GM19324 (cell line): ENCODE results near the gene EFTUD2.

Experiments
- ATAC-seq: cut with Tn5 transposase; IDR thresholded peaks from one replicate; pipeline ENCODE4 v1.9.1; 2021; ENCODE audit warnings: mild to moderate bottlenecking, moderate library complexity; ENCODE audit not compliant: unreplicated experiment, low FRiP score

Gene EFTUD2

GRCh38 chr17:44894642-44895041 is 4.6 kb downstream of the EFTUD2 start:
- ATAC-seq = no peak

DNA sequence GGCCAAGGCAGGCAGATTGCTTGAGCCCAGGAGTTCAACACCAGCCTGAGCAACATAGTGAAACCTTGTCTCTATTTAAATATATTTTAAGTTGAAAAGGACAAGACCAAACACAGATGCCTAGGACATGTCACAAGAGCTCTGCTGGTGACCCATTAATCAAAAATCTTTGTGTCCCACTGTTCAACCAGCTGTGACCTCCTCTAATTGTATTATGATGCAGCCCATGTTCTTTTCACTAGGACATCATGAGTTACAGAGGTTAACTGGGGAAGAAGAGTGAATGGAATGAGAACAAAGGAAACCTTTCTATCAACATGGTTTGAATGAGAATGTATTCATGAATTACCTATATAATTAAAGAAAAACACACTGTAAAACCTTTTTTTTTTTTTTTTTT is 7.0 kb downstream of the EFTUD2 start:
- no peak for ATAC-seq

DNA sequence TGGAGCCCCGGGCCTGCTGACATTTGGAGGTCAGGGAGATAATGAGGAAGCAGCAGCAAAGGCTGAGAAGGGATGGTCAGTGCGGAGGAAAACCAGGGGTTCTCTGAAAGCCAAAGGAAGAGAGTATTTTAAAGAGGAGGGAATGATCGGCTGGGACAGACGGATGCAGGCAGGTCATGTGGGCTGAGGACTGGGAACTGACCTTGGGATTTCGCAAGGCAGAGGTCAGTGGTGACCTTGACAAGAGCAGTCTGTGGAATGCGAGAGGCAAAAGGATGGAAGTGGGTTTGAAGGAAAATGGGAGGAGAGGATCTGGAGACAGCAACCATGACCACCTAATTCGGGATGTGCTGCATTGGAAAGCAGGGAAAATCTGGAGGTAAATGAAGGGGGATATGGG is 10.2 kb downstream of the EFTUD2 start:
- ATAC-seq = no peak

GRCh38 chr17:44887971-44888954 is 11.0 kb downstream of the EFTUD2 start:
- no peak for ATAC-seq

DNA sequence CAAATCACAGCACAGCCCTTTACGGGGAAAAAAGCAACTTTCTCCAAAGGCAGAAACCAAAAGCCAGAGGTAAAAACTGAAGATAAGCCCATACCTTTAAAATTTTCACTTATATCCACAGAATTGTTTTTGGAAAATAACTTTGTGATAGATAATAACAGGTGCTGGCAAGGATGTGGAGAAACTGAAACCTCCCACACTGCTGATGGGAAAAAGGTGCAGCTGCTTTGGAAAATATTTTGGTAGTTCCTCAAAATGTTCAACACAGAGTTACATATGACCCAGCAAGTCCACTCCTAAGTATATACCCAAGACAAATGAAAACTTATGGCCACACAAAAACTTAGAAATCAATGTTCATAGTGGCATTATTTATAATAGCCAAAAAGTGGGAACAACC is 12.2 kb downstream of the EFTUD2 start:
- no peak for ATAC-seq

GRCh38 chr17:44884941-44885340 is 14.3 kb downstream of the EFTUD2 start:
- no peak for ATAC-seq

DNA sequence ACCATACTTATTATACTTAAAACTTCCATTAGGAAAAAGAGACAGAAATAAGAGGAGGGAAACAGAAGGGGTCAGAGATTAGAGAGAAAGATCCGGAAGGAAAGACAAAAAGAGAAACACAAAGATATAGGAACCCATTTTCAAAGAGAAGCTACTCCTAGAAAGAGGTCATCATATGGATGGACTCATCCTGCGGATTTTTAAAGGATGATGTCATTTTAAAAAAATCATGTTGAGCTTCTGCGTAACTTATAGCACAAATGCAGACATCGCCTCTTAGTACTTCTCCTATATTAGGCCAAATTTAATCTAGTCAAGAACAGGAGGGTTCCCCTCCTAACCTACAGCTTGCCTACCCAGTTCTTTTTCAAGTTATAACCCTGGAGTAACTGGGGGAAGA is 18.1 kb downstream of the EFTUD2 start:
- no peak for ATAC-seq

DNA sequence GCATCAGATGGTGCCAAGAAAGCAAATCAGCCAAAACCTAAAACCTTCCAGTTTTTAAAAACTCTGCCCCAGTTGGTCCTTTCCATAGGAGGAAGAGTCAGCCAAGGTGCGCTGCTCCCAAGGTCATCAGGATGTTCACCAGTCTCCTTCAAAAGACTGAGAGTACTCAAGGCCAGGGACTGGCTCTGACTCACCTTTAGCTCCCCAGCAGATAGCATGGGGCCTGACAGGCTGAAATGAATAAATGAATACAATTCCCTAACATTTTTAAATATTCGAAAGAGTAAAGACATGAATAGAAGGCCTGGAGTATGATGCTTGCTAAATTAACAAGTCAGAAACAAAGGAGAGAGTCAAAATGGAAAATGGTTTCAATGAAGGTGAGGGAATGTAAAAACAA is 19.2 kb downstream of the EFTUD2 start:
- ATAC-seq = no peak

DNA sequence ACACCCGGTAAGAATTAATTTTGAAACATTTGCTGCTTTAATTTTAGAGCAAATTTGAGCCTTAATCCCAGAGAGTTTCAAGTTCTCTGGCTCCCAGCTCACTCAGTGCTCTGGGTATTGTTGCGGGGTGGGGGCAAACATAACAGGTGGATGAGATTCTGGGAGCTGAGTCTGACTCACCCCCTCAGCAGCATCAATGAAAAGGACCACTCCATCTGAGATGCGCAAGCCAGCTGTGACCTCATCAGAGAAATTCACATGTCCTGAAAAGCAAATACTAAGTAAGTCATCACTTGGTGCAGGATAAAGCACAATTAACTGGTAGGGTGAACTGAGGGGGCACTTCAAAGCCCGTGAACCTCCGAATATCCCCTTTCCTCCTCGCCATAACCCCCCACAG is 19.9 kb downstream of the EFTUD2 start:
- no peak for ATAC-seq

- ATAC-seq = no peak
Observed at GRCh38 chr17:44878627-44879221, 20.5 kb downstream of the EFTUD2 start.

DNA sequence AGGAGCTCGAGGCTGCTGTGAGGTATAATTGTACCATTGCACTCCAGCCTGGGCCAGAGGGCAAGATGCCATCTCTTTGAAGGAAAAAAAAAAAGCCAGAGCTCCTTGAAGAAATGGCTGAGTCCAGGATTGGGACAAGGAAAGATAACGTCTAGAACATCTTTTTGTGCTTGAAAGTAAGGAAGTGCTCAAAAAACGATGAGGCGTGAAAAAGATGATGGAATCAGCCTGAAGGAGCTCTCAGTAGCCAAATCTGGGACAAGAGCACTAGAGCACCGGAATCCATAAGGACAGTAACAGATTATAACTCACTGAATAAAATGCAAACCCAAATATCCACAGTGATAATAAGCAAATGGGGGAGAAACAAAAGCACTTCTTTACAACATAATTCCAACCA is 22.1 kb downstream of the EFTUD2 start:
- ATAC-seq = no peak

DNA sequence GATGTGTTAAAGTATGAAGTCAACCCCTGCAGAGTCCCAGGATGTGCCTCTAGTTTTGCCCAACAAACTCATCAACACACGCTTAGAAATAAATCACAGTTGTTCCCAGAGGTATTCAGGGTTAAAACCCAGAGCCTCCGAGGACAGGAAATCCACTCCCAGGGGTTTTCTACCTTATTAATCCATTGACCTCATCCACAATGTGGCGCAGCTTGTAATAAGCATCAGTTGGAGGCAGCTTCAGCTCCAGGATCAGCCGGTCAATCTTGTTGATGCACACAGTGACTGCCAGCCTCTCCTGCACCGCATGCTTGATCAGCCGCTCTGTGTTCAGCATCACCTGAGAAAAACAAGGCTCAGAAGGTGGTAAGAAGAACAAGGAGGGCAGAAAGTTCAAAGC is 23.5 kb downstream of the EFTUD2 start:
- ATAC-seq = no peak

DNA sequence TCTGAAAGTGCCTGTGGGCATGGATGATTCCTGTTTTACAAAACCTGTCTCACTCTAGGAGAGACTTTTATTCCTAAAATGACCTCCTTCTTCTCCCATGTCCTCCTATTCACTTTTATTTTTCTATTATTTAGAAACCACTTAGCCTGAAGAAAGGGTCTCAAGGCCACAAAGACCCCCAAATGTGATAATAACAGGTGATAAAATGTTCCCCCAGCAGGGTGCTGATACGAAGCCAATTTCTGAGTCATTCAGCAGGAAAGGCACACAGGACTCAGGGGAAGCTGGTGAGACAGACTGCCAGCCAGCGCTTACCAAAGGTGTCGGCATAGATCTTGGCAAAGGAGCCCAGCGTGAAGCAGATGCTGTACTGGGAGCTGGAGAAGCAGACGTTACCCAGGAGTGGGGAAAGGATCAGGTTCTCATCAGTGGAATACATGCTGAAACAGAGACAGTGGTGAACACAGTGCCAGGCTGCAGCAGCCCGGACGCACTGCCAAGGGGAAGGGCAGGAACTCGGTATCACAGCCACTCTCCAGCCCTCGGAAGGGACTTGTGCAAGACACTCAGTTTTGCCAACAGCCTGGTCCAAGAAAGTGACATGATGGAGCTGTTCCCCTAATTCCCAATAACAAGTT is 27.0 kb downstream of the EFTUD2 start:
- no peak for ATAC-seq

DNA sequence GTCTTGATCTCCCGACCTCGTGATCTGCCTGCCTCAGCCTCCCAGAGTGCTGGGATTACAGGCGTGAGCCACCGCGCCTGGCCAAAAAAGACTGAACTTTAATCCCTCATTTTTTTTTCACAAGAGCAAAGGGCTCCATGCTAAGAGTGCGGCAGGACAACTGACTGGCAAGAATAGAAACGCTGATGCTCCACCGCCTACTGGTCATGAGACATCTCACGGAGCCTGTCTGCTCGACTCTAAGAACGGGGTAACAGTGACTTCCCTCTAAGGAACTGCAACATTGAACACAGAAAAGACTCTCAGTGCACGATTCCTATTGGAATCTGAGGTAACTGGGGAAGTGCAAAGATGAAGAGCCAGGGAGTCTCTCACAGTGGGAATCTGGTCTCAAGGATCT is 27.7 kb downstream of the EFTUD2 start:
- no peak for ATAC-seq

GRCh38 chr17:44867841-44868240 is 31.4 kb downstream of the EFTUD2 start:
- no peak for ATAC-seq

DNA sequence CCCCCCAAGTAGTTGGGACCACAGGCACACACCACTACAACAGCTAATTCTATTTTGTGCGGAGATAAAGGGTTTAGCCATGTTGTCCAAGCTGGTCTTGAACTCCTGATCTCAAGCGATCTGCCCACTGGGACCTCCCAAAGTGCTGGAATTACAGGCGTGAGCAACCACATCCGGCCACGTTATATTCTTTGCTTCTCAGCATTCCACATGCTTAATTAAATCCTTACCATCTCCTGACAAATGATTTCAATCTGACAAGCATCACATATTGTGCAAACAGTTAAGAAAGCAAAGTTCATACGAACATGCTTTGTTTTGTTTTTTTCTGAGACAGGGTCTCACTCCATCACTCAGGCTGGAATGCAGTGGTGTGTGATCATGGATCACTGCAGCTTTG is 33.3 kb downstream of the EFTUD2 start:
- no peak for ATAC-seq

DNA sequence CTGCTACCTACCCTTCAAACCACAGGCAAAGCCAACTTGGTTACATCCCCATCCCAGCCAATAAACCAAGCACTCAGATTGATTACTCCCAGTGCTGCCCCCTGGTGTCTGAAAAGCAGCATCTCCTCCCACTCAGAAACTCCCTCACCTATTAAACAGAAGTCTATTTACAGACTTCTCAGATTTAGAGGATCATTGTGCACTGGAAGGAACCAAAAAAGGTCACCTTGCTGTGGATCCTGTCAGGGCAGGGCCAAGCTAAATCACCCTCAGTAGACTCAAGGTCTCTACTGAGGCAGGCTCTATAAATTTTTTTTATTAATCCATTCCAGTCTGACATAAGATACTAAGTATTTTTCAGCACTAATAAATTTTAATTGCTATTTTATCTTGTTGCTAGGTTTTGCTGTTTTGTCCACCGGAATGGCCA is 34.0 kb downstream of the EFTUD2 start:
- no peak for ATAC-seq

- no peak for ATAC-seq
Observed at GRCh38 chr17:44864831-44865230, 34.4 kb downstream of the EFTUD2 start.

GRCh38 chr17:44863061-44863918 is 36.0 kb downstream of the EFTUD2 start:
- no peak for ATAC-seq

DNA sequence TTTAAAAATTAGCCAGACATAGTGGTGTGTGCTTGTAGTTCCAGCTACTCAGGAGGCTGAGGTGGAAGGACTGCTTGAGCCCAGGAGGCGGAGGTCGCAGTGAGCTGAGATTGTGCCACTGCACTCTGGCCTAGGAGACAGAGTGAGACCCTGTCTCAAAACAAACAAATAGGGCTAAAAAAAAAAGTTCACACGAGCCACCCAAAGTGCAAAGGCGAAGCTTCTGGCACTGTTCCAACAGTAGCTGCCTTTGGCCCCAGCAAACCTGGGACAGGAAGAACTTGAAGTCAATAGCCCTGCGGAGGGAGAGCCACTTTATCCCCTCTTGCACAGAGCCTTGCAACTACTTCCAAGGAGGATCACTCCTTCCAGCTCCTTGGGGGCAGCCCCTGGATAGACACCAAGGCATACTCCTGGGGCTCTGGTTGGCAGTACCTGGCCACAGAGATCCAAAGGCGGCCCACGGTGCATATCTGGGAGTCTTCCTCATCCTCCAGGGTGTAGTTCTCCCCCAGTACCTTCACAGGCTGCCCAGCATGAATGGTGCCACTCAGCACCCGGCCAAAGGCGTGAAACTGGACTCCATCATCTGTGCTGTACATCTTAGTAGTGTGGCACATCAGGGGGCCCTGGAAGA is 36.8 kb downstream of the EFTUD2 start:
- ATAC-seq = no peak
